Ovary (tissue), 3 donors: Measurements from ENCODE around the gene BBS1.

Experiments
- CTCF ChIP-seq, 3 donors: fragments of 450-650 bp in 2 of 3; fragments of 200-600 bp in 1 of 3; IDR thresholded peaks; one replicate each; pipeline versions ENCODE4 v1.5.1 to v1.8.0; 2016 to 2022; ENCODE audit warnings: antibody characterized with exemption in 3 of 3, mild to moderate bottlenecking in 1 of 3
- EP300 ChIP-seq: sonication (generic); formaldehyde crosslinking; IDR thresholded peaks from one replicate; pipeline ENCODE4 v1.6.1; 2017; ENCODE audit warnings: antibody characterized with exemption
- POLR2A ChIP-seq: fragments of 450-650 bp; IDR thresholded peaks from one replicate; pipeline ENCODE4 v1.6.1; 2017; ENCODE audit warnings: antibody characterized with exemption, mild to moderate bottlenecking, moderate library complexity
- donor health status: DM: no; HTN: no; CAD: no.

- TF ChIP-seq POLR2A: no peak
- TF ChIP-seq CTCF (IDR thresholded peaks at IDR 0.05): no peak
- no peak for TF ChIP-seq EP300
Measured at GRCh38 chr11:66541892-66542291, 31.5 kb downstream of the BBS1 start.
